GM12878 (cell line): ENCODE measurements around the gene GSTO1. TPM values are rescaled to one million over a fixed set of nuclear protein-coding genes. Genes with fewer than 3 reads are reported as not detected.

Experiments
- ATAC-seq: fragments of 200-7000 bp; cut with Tn5 transposase; 3 replicates; pipeline ENCODE4 v1.9.1; 2020; ENCODE audit warnings: mild to moderate bottlenecking, moderate library complexity
- BruUV-seq: library from RNA; stranded (reverse); fragments of 400-500 nt; replicated peaks from 2 replicates; lab custom pipeline; 2021; lab: Mats Ljungman, UMichigan
- CTCF ChIA-PET: fragments of 300-600 bp; sonication (Branson Sonifier 250); formaldehyde crosslinking; extraction: SDS; loops from one replicate; lab custom pipeline; 2021; ENCODE audit warnings: inconsistent platforms; lab: Yijun Ruan, JAX
- POLR2A ChIA-PET: fragments of 350-600 bp; formaldehyde crosslinking; extraction: SDS; loops from one replicate; lab custom pipeline; 2021; ENCODE audit warnings: inconsistent platforms; lab: Charles Lee
- RAD21 ChIA-PET: fragments of 300-600 bp; sonication (Branson Sonifier 250); formaldehyde crosslinking; loops from one replicate; lab custom pipeline; 2023; ENCODE audit warnings: antibody characterized with exemption; ENCODE audit not compliant: unreplicated experiment; lab: Charles Lee
- SMC1A ChIA-PET: fragments of 300-600 bp; sonication (Branson Sonifier 250); formaldehyde crosslinking; loops from one replicate; lab custom pipeline; 2023; ENCODE audit not compliant: unreplicated experiment, uncharacterized antibody; lab: Charles Lee
- DNase-seq: peaks from one replicate; pipeline ENCODE4 v3.0.0-alpha.2; 2011; ENCODE audit warnings: low read depth, low spot score
- FAIRE-seq: peaks from 3 replicates; lab custom pipeline; 2011; peaks lifted over from hg19 to GRCh38; lab: Jason Lieb, UNC
- H2AFZ ChIP-seq: 2 replicates; pipeline ENCODE4 v1.6.0; 2011; ENCODE audit warnings: low read depth, low read length, control low read depth; ENCODE audit not compliant: control insufficient read depth
- H3K27ac ChIP-seq: 2 replicates; pipeline ENCODE4 v1.5.1; 2011; ENCODE audit warnings: control low read depth; ENCODE audit not compliant: control insufficient read depth, insufficient read depth
- H3K27me3 ChIP-seq, 2 experiments: replicated peaks in 1 of 2; 2 replicates each; pipeline versions ENCODE4 v1.6.0 to v1.6.1; 2011; ENCODE audit warnings: low read length in 1 of 2; ENCODE audit not compliant: control insufficient read depth in 2 of 2, insufficient read depth in 2 of 2
- H3K36me3 ChIP-seq, 2 experiments: 2 replicates each; pipeline ENCODE4 v1.5.1; 2011; ENCODE audit warnings: low read length in 1 of 2; ENCODE audit not compliant: control insufficient read depth in 2 of 2, insufficient read depth in 2 of 2
- H3K4me1 ChIP-seq: 2 replicates; pipeline ENCODE4 v1.6.1; 2011; ENCODE audit warnings: mild to moderate bottlenecking, low read length, moderate library complexity, mixed read lengths; ENCODE audit not compliant: control insufficient read depth, insufficient read depth
- H3K4me2 ChIP-seq: 2 replicates; pipeline ENCODE4 v1.6.0; 2011; ENCODE audit warnings: control low read depth; ENCODE audit not compliant: control insufficient read depth, insufficient read depth
- H3K4me3 ChIP-seq: fragments of 200-600 bp; sonication (generic); 2 replicates; pipeline ENCODE4 v1.5.1; 2016
- H3K79me2 ChIP-seq: 2 replicates; pipeline ENCODE4 v1.6.0; 2011; ENCODE audit warnings: low read length; ENCODE audit not compliant: control insufficient read depth, insufficient read depth
- H3K9ac ChIP-seq: 2 replicates; pipeline ENCODE4 v1.8.0; 2011; ENCODE audit warnings: low read length, control low read depth, mixed read lengths; ENCODE audit not compliant: control insufficient read depth, insufficient read depth
- H3K9me3 ChIP-seq: replicated peaks from 3 replicates; pipeline ENCODE4 v1.5.1; 2011; ENCODE audit warnings: mild to moderate bottlenecking, low read length; ENCODE audit not compliant: control insufficient read depth, insufficient read depth
- H4K20me1 ChIP-seq: 2 replicates; pipeline ENCODE4 v1.6.0; 2011; ENCODE audit not compliant: control insufficient read depth, insufficient read depth
- BCL11A ChIP-seq: IDR thresholded peaks from 2 replicates; pipeline ENCODE4 v1.6.1; 2011; ENCODE audit warnings: low read depth, low read length
- BHLHE40 ChIP-seq, 2 experiments: fragments of 450-650 bp in 1 of 2; IDR thresholded peaks; 2 replicates each; pipeline ENCODE4 v1.6.1; 2011 to 2017; ENCODE audit warnings: low read depth in 2 of 2, borderline replicate concordance in 1 of 2, improper control_type of control experiment in 1 of 2, low read length in 1 of 2, mild to moderate bottlenecking in 1 of 2
- EZH2 ChIP-seq: IDR thresholded peaks from 2 replicates; pipeline ENCODE4 v1.6.1; 2012; ENCODE audit warnings: low read depth, mild to moderate bottlenecking, control low read depth, inconsistent platforms, low read length, borderline replicate concordance; ENCODE audit not compliant: control insufficient read depth
- HDAC2 ChIP-seq: fragments of 200-600 bp; sonication (generic); IDR thresholded peaks from 2 replicates; pipeline ENCODE4 v1.6.1; 2017
- IRF5 ChIP-seq: fragments of 450-650 bp; IDR thresholded peaks from 2 replicates; pipeline ENCODE4 v1.6.1; 2017; ENCODE audit warnings: borderline replicate concordance
- MYC ChIP-seq: IDR thresholded peaks from 2 replicates; pipeline ENCODE4 v1.6.1; 2011; ENCODE audit warnings: mild to moderate bottlenecking, low read length, moderate library complexity, inconsistent platforms; ENCODE audit not compliant: insufficient read depth, insufficient replicate concordance, insufficient read length, severe bottlenecking
- NBN ChIP-seq: fragments of 450-650 bp; IDR thresholded peaks from 2 replicates; pipeline ENCODE4 v1.6.1; 2016
- NFXL1 ChIP-seq: fragments of 450-650 bp; IDR thresholded peaks from 2 replicates; pipeline ENCODE4 v1.6.1; 2017; ENCODE audit warnings: antibody characterized with exemption, mild to moderate bottlenecking, borderline replicate concordance
- NR2C2 ChIP-seq: IDR thresholded peaks from 2 replicates; pipeline ENCODE4 v1.6.1; 2011; ENCODE audit warnings: borderline replicate concordance, low read depth; ENCODE audit not compliant: control insufficient read depth, insufficient read length
- POU2F2 ChIP-seq: IDR thresholded peaks from 3 replicates; pipeline ENCODE4 v1.6.1; 2011; ENCODE audit warnings: low read depth, mild to moderate bottlenecking, low read length, borderline replicate concordance
- SREBF1 ChIP-seq: IDR thresholded peaks from 2 replicates; pipeline ENCODE4 v1.6.1; 2012; ENCODE audit warnings: mild to moderate bottlenecking, low read length
- ZBED1 ChIP-seq: IDR thresholded peaks from 2 replicates; pipeline ENCODE4 v1.6.1; 2016; ENCODE audit warnings: borderline replicate concordance
- WGBS: methylation state at CpG from one replicate; pipeline ENCODE4 v1.1.6; 2016; ENCODE audit warnings: low lambda C conversion rate; ENCODE audit not compliant: insufficient replicate concordance, insufficient coverage; ENCODE audit errors: missing lambda C conversion rate; 5-methylcytosine and 5-hydroxymethylcytosine counted together
- in situ Hi-C: fragments of 300-500 bp; cut with MboI; formaldehyde crosslinking; loops from 9 replicates; pipeline ENCODE4 v1.14.3; 2018; ENCODE audit warnings: mixed read lengths
- intact Hi-C: fragments of 100-400 bp; cut with micrococcal nuclease; formaldehyde crosslinking; loops from one replicate; pipeline ENCODE4 v1.14.2; 2022; ENCODE audit not compliant: unreplicated experiment
- polyA plus RNA-seq, 11 experiments: library from polyadenylated mRNA; depleted of rRNA in 4 of 11; unstranded in 6 of 11; stranded (reverse) in 5 of 11; fragments of >200 nt; fragmentation: Nextera tagmentation in 4 of 11; fragmentation: Illumina TruSeq in 1 of 11; extraction: Ambion mirVana in 4 of 11; extraction: Trizol in 1 of 11; gene quantifications; 1 replicate in 1 of 11; 2 replicates in 10 of 11; pipeline versions ENCODE4 v1.2.1 to v1.2.3, GENCODE V29; 2011 to 2016; ENCODE audit warnings: inconsistent platforms in 2 of 11, missing spikeins in 2 of 11, low read depth in 1 of 11
- total RNA-seq, 4 experiments: library from RNA; depleted of rRNA in 3 of 4; stranded (reverse); fragments of >200 nt in 3 of 4; fragmentation: Illumina TruSeq in 1 of 4; extraction: Trizol in 1 of 4; gene quantifications; 2 replicates each; pipeline versions ENCODE4 v1.2.1 to v1.2.3, GENCODE V29; 2013 to 2021
- TF ChIP-seq, protein P1 (sequence below): fragments of 450-650 bp; IDR thresholded peaks from 2 replicates; pipeline ENCODE4 v1.6.1; 2017; ENCODE audit warnings: mild to moderate bottlenecking, low read depth, inconsistent platforms; ENCODE audit not compliant: poor library complexity, severe bottlenecking
- TF ChIP-seq, protein P2 (sequence below): fragments of 450-650 bp; IDR thresholded peaks from 2 replicates; pipeline ENCODE4 v1.6.1; 2018; ENCODE audit warnings: borderline replicate concordance, mild to moderate bottlenecking; ENCODE audit not compliant: partially characterized antibody

Gene GSTO1
- total and polyA plus RNA-seq, 10 of the 15 experiments (the other 5 are each of a cell fraction or from before 2014, with no cell fraction given): 53.1 to 197 (median 112) TPM

- no peak overlapping the region for H3K4me3 ChIP-seq
- H3K4me1 ChIP-seq: peaks cover 10% of the 10 kb centered on the region
- intact Hi-C loops: no loop called here
- H3K4me2 ChIP-seq: no peak overlapping the region
- CTCF ChIA-PET: interaction anchor here (0.8 to 2.6 kb wide), 3 partner anchors 10 to 33 kb away, joined by 3 to 14 read pairs (median 8); no protein-coding TSS in a partner anchor
- no peak for ATAC-seq
- POLR2A ChIA-PET: no interaction called here
- peaks cover 14 to 39% of the 10 kb centered on the region in 2 experiments for H3K36me3 ChIP-seq
- H3K27ac ChIP-seq: no peak overlapping the region
- in situ Hi-C loops: no loop called here
- no peaks in the 10 kb centered on the region for H3K27me3 ChIP-seq
- H3K79me2 ChIP-seq: peaks cover 4% of the 10 kb centered on the region
- FAIRE-seq: no peak
- no peak overlapping the region for H2AFZ ChIP-seq
- H4K20me1 ChIP-seq: peaks cover 5% of the 10 kb centered on the region; the same call in 1 of the 2 replicates
- SMC1A ChIA-PET: interaction anchor here (1.1 kb wide), 1 partner anchor 10 kb away, joined by 4 read pairs; no protein-coding TSS in a partner anchor
- RAD21 ChIA-PET: no interaction called here
- no peaks in the 10 kb centered on the region for H3K9me3 ChIP-seq
- no peak overlapping the region for H3K9ac ChIP-seq
- DNase-seq: no peak
- WGBS: 89% methylated on average over 9 of the region's 9 CpGs
- no TSS peak for BruUV-seq
- TF ChIP-seq POU2F2 (no peak), IRF5 (no peak), SREBF1 (no peak), BHLHE40 (IDR thresholded peaks at IDR 0.05; ENCODE audit: borderline replicate concordance in 1 of 2, low read depth in 2 of 2, low read length in 1 of 2) (no peak), NBN (no peak), MYC (no peak), ZBED1 (no peak), BCL11A (no peak), NFXL1 (no peak), HDAC2 (no peak), NR2C2 (no peak), EZH2 (no peak)
- TF ChIP-seq, protein P1, sequence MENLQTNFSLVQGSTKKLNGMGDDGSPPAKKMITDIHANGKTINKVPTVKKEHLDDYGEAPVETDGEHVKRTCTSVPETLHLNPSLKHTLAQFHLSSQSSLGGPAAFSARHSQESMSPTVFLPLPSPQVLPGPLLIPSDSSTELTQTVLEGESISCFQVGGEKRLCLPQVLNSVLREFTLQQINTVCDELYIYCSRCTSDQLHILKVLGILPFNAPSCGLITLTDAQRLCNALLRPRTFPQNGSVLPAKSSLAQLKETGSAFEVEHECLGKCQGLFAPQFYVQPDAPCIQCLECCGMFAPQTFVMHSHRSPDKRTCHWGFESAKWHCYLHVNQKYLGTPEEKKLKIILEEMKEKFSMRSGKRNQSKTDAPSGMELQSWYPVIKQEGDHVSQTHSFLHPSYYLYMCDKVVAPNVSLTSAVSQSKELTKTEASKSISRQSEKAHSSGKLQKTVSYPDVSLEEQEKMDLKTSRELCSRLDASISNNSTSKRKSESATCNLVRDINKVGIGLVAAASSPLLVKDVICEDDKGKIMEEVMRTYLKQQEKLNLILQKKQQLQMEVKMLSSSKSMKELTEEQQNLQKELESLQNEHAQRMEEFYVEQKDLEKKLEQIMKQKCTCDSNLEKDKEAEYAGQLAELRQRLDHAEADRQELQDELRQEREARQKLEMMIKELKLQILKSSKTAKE: no peak
- TF ChIP-seq, protein P2, sequence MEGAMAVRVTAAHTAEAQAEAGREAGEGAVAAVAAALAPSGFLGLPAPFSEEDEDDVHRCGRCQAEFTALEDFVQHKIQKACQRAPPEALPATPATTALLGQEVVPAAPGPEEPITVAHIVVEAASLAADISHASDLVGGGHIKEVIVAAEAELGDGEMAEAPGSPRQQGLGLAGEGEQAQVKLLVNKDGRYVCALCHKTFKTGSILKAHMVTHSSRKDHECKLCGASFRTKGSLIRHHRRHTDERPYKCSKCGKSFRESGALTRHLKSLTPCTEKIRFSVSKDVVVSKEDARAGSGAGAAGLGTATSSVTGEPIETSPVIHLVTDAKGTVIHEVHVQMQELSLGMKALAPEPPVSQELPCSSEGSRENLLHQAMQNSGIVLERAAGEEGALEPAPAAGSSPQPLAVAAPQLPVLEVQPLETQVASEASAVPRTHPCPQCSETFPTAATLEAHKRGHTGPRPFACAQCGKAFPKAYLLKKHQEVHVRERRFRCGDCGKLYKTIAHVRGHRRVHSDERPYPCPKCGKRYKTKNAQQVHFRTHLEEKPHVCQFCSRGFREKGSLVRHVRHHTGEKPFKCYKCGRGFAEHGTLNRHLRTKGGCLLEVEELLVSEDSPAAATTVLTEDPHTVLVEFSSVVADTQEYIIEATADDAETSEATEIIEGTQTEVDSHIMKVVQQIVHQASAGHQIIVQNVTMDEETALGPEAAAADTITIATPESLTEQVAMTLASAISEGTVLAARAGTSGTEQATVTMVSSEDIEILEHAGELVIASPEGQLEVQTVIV: no peak
- TF ChIP-seq, all 136 proteins: peak for 0
These were observed 61.8 kb downstream of the GSTO1 start for GRCh38 chr10:104316321-104317099.
